Endometrial microvascular endothelial cells (primary cell): ENCODE results near the gene MCF2L. TPM values are rescaled to one million over a fixed set of nuclear protein-coding genes. Genes with fewer than 3 reads are reported as not detected.
"Not testable (repeated sequence)": the region's sequence is repeated elsewhere in the genome, so short reads cannot be mapped to it uniquely, and the experiment has no call there.

ENCODE experiments used
- in situ Hi-C: cut with HindIII; loops from 2 replicates; pipeline ENCODE4 v1.10.0; 2017; ENCODE audit warnings: low sequenced_read_pairs, low pct_unique_long_range_greater_than_20kb; ENCODE audit errors: inconsistent ontology term
- total RNA-seq: library from RNA; depleted of rRNA; stranded (reverse); fragments of >200 nt; gene quantifications from one replicate; pipeline ENCODE4 v1.2.3, GENCODE V29; 2015; ENCODE audit errors: inconsistent ontology term

MCF2L gene
- total RNA-seq, 1 donor from 2014 or later: 5.3 TPM

DNA sequence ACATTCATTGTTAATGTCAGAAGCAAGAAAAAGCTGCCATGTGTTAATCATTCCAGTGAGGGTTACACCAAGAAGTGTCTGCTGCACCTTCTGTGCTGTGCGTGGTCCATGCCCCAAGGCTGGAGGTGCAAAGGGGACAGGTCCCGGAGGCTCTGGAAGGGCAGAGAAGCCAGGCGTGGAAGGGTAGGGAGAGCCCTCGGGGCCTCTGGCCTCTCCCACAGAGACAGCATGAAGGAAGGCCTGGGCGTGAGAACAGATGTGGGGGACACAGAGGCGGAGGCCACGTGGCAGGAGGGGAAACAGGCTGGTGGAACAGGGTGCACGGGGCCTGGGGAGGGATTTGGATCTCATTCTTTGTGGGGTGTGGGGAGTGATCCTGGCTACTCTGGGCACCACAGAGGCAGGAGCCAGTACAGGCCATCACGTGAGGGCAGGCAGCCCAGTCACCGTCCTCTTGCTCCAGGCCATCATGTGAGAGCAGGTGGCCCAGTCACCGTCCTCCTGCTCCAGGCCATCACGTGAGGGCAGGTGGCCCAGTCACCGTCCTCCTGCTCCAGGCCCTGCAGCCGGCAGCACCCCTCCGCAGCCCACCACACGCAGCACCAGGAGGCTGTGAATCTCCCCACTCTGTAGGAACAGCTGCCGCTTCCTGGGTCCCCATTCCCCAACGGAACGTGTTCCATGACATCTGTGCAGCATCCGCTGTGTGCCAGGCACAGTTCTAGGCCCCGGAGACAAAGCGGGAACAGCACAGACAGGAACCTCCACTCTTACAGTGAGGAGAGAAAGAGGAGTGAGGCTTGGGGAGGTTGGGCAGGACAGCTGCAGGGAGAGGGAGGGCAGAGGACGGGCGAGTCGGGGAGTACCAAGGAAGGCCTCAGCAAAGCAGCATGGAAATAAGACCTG lies 126.4 kb downstream of the MCF2L start:
- in situ Hi-C loops: no loop called here

DNA sequence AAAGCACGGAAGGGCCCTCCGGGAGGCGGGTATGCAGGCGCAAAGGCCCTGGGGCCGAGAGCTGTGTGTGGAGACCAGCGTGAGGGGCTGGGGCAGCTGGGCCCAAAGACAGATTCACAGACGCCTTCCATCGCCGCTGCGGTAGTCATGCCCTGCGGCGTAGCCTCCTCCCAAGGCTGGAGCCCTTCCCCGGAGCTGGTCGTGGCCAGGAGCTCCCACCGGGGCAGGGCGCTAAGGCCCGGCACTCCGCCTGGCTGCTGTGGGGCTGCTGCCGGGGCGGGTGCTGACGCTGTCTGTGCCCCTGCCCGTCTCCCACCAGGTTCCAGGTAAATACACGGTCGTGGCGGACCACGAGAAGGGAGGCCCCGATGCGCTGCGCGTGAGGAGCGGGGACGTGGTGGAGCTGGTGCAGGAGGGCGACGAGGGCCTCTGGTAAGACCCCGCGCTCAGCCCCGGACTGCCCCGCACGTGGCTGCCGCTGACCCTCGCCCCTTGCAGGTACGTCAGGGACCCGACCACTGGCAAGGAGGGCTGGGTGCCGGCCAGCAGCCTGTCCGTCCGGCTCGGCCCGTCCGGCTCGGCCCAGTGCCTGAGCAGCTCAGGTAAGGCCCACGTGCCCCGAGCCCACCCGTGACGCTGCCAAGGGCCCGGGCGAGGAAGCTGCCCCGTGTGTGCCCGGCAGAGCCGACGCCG lies 127.2 kb downstream of the MCF2L start:
- in situ Hi-C loops: no loop called here

GRCh38 chr13:113096745-113097305 lies 127.8 kb downstream of the MCF2L start:
- in situ Hi-C loops: no loop called here

DNA sequence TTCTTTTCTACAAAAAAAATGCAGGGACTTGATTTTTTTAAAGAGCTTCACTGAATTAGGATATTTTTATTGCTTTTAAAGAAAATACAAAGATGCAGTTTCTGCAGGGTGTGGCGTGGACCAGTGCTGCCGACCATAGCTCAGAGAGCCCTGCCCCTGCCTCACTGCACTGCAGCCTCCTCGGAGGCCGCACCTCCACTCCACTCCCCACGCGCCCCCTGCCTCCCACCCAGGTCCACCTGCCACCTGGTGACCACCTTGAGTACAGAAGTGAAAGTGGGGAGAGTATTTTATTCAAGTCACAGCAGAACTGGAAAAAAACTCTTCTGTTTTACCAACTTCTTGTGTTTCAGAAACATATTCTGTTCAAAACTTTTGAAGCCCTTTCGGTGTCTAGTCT lies 128.6 kb downstream of the MCF2L start:
- in situ Hi-C loops: no loop called here

- in situ Hi-C loops: no loop called here
Measured at GRCh38 chr13:113098162-113098732, 129.2 kb downstream of the MCF2L start.

DNA sequence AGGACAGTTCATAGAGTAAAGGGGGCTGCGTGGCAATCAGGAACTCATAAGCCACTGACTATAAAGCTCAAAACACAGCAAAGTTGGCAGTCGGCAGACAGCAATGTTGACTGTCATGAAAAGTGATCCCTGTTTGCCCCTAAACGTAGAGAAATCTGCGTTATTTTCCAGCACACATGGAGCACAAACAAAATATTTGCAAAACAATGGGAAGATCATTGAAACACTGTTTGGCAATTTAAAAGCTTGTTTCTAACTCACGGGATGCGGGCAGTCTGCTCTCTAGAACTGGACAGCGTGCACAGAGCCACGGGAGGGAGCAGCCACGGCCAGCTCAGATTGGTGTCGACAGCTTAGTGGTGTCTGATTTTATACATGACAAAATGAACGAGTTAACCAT lies 130.1 kb downstream of the MCF2L start:
- in situ Hi-C loops: no loop called here

GRCh38 chr13:113102302-113102701 lies 133.3 kb downstream of the MCF2L start:
- in situ Hi-C loops: not testable (repeated sequence)

DNA sequence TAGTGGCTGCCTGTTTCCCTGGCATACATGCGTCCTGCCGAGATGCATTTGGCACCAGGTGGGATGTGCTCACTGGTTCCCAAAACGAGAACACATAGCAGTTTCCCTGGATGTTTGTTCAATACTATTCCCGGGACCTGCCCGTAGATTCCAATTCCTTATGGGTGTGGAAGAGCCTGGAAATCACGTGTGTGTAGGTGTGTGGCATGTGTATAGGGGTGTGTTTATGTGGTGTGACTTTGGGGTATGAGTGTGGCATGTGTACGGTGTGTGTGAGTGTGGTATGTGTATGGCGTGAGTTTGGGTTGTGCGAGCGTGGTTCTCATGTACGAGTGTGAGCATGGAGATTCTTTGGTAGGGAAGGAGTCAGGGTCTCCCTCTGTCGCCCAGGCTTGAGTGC lies 133.7 kb downstream of the MCF2L start:
- in situ Hi-C loops: no loop called here

DNA sequence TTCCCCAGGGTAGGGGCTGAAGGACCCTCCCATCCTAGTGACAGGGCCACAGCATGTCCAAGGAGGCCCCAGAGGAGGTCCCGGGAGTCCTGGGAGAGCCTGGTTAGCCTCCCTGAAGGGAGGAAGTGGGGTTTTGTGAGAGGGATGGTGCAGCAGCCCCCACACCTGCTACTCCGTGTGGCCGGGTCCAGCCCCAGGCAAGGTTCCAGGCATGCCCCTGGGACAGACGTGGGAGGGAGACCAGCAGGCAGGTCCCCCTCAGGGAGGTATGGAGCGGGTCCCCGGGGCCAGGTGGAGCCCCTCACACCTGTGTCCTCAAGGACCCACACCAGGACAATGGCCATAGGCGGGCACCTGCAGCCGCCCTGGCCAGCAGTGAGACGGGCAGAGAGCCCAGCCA lies 134.6 kb downstream of the MCF2L start:
- in situ Hi-C loops: no loop called here

GRCh38 chr13:113105032-113105920 lies 136.3 kb downstream of the MCF2L start, which contains the start of gene F7:
Gene F7 (plus strand): TSS chr13:113105791. CDS start chr13:113105842, 51 bp downstream.
- in situ Hi-C loops: no loop called here

GRCh38 chr13:113105921-113106452 lies 137.0 kb downstream of the MCF2L start:
- in situ Hi-C loops: no loop called here

- in situ Hi-C loops: no loop called here
Measured at GRCh38 chr13:113106711-113107351, 137.8 kb downstream of the MCF2L start.

GRCh38 chr13:113108521-113108920 lies 139.5 kb downstream of the MCF2L start:
- in situ Hi-C loops: not testable (repeated sequence)

DNA sequence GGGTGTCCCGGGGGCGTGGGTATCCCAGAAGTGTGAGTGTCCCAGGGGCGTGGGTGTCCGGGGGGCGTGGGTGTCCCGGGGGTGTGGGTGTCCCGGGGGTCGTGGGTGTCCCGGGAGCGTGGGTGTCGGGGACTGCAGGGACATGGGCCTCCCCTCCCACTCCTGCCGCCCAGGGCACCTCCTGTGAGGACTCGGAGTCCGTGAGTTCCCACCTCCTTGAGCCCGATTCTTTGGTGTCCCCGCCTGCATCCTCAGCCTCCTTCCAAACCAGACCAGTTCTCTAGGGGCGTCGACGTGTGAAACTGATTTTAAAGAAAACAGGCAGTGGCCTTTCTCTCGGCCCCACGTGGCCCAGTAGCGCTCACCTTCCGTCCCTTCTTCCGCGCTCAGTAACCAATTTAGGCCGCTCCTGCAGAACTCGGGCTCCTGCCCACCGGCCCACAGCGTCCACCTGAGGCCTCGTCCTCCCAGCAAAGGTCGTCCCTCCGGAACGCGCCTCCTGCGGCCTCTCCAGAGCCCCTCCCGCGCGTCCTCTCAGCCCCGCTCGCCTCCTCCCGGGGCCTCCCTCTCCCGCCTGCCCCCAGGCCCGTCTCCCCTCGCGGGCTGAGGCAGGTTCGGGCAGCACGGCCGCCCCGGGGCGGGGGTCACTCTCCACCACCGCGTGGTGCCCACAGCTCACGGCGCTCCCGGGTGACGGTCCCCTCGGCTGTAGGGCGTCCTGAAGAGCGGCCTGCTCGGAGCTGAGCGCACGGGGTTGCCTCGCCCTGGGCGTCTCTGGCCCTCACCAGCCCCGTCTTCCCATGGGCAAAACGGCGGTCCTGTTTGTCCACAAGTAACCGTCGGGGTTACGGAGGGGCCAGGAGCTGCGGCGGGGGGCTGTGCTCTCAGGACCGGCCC lies 140.4 kb downstream of the MCF2L start:
- in situ Hi-C loops: no loop called here

GRCh38 chr13:113110048-113110851 lies 141.2 kb downstream of the MCF2L start:
- in situ Hi-C loops: no loop called here

- in situ Hi-C loops: no loop called here
Measured at GRCh38 chr13:113110852-113111315, 141.9 kb downstream of the MCF2L start.
